A549 (cell line): ENCODE results near the gene CYP4F2. TPM values are rescaled to one million over a fixed set of nuclear protein-coding genes. Genes with fewer than 3 reads are reported as not detected.
"Not testable (repeated sequence)": the region's sequence is repeated elsewhere in the genome, so short reads cannot be mapped to it uniquely, and the experiment has no call there.

ENCODE experiments used
- ATAC-seq, 2 experiments: fragments of 200-7000 bp in 1 of 2; fragments of >200 bp in 1 of 2; cut with Nextera tagmentation in 1 of 2; cut with Tn5 transposase in 1 of 2; 3 replicates each; pipeline versions ENCODE4 v1.8.0 to v1.9.1; 2018 to 2020; ENCODE audit warnings: mild to moderate bottlenecking in 1 of 2, moderate library complexity in 1 of 2
- CTCF ChIA-PET: fragments of 300-600 bp; sonication (Branson Sonifier 250); formaldehyde crosslinking; extraction: SDS; loops from one replicate; lab custom pipeline; 2021; ENCODE audit warnings: antibody characterized with exemption, inconsistent platforms; lab: Yijun Ruan, JAX
- POLR2A ChIA-PET: fragments of 350-600 bp; formaldehyde crosslinking; extraction: SDS; loops from one replicate; lab custom pipeline; 2021; ENCODE audit warnings: antibody characterized with exemption, inconsistent platforms; lab: Yijun Ruan, JAX
- DNase-seq, 2 experiments: peaks; one replicate each; pipeline versions ENCODE4 v3.0.0 to v3.0.0-alpha.2; 2011 to 2016; ENCODE audit warnings: low read depth in 1 of 2, low spot score in 1 of 2
- FAIRE-seq: peaks from 2 replicates; lab custom pipeline; 2011; peaks lifted over from hg19 to GRCh38; lab: Jason Lieb, UNC
- H3K27ac ChIP-seq, 2 experiments: fragments of >200 bp; sonication (Bioruptor Twin); formaldehyde crosslinking; 3 replicates each; pipeline ENCODE4 v1.5.1; 2016 to 2017
- H3K4me1 ChIP-seq: fragments of >200 bp; sonication (Bioruptor Twin); formaldehyde crosslinking; 3 replicates; pipeline ENCODE4 v1.6.1; 2016
- H3K4me2 ChIP-seq: fragments of >200 bp; sonication (Bioruptor Twin); formaldehyde crosslinking; 3 replicates; pipeline ENCODE4 v1.6.1; 2016
- H3K4me3 ChIP-seq: fragments of >200 bp; sonication (Bioruptor Twin); formaldehyde crosslinking; 3 replicates; pipeline ENCODE4 v1.5.1; 2016
- H3K9me3 ChIP-seq: fragments of >200 bp; sonication (Bioruptor Twin); formaldehyde crosslinking; 3 replicates; pipeline ENCODE4 v1.6.1; 2016
- BHLHE40 ChIP-seq: IDR thresholded peaks from 2 replicates; pipeline ENCODE4 v1.6.1; 2012; ENCODE audit warnings: low read depth, low read length, inconsistent platforms
- CBX8 ChIP-seq: fragments of 200-600 bp; sonication (generic); IDR thresholded peaks from 2 replicates; pipeline ENCODE4 v1.6.1; 2016
- CHD2 ChIP-seq: fragments of 150-350 bp; IDR thresholded peaks from 2 replicates; pipeline ENCODE4 v1.6.1; 2014; ENCODE audit warnings: low read length; ENCODE audit not compliant: partially characterized antibody
- EHF ChIP-seq: fragments of 250-450 bp; sonication (Bioruptor Pico); IDR thresholded peaks from 2 replicates; pipeline ENCODE4 v1.5.0; 2020; ENCODE audit warnings: mild to moderate bottlenecking
- EHMT2 ChIP-seq: fragments of 200-600 bp; sonication (generic); IDR thresholded peaks from 2 replicates; pipeline ENCODE4 v1.6.1; 2016; ENCODE audit warnings: antibody characterized with exemption, low read depth, mild to moderate bottlenecking, moderate library complexity
- ELK1 ChIP-seq: fragments of 150-350 bp; IDR thresholded peaks from 2 replicates; pipeline ENCODE4 v1.6.1; 2014; ENCODE audit warnings: low read depth, mild to moderate bottlenecking, low read length
- FOSL2 ChIP-seq, 2 experiments: fragments of 450-650 bp in 1 of 2; fragments of >200 bp in 1 of 2; sonication (Bioruptor Twin) in 1 of 2; formaldehyde crosslinking; IDR thresholded peaks; 2 replicates each; pipeline versions ENCODE4 v1.5.0 to v1.6.1; 2016 to 2020; ENCODE audit warnings: mild to moderate bottlenecking in 1 of 2, moderate library complexity in 1 of 2
- FOXS1 ChIP-seq: fragments of 250-450 bp; sonication (Bioruptor Pico); IDR thresholded peaks from 2 replicates; pipeline ENCODE4 v1.5.0; 2020; ENCODE audit warnings: mild to moderate bottlenecking, moderate library complexity
- GATA3 ChIP-seq: IDR thresholded peaks from 2 replicates; pipeline ENCODE4 v1.6.1; 2012; ENCODE audit warnings: borderline replicate concordance
- HDAC2 ChIP-seq: fragments of 200-600 bp; sonication (generic); IDR thresholded peaks from 2 replicates; pipeline ENCODE4 v1.6.1; 2016
- HES2 ChIP-seq: fragments of >200 bp; sonication (Bioruptor Twin); formaldehyde crosslinking; IDR thresholded peaks from 2 replicates; pipeline ENCODE4 v1.6.1; 2016
- HEYL ChIP-seq: fragments of 250-450 bp; sonication (Bioruptor Pico); IDR thresholded peaks from 2 replicates; pipeline ENCODE4 v1.8.0; 2021; ENCODE audit warnings: mild to moderate bottlenecking, moderate library complexity
- HOXA7 ChIP-seq: fragments of 250-450 bp; sonication (Bioruptor Pico); IDR thresholded peaks from 2 replicates; pipeline ENCODE4 v1.5.0; 2020; ENCODE audit warnings: mild to moderate bottlenecking, moderate library complexity
- HOXB13 ChIP-seq: fragments of 250-450 bp; sonication (Bioruptor Pico); IDR thresholded peaks from 2 replicates; pipeline ENCODE4 v1.5.0; 2020; ENCODE audit warnings: low read depth, mild to moderate bottlenecking, moderate library complexity
- HOXB5 ChIP-seq: fragments of 250-450 bp; sonication (Bioruptor Pico); IDR thresholded peaks from 2 replicates; pipeline ENCODE4 v1.5.0; 2020; ENCODE audit warnings: mild to moderate bottlenecking, moderate library complexity
- JUN ChIP-seq, 2 experiments: fragments of >200 bp; sonication (Bioruptor Twin); formaldehyde crosslinking; IDR thresholded peaks; 2 replicates in 1 of 2; 3 replicates in 1 of 2; pipeline ENCODE4 v1.6.1; 2016 to 2017
- KDM1A ChIP-seq: fragments of 200-600 bp; sonication (generic); IDR thresholded peaks from 2 replicates; pipeline ENCODE4 v1.6.1; 2016; ENCODE audit warnings: low read depth, mild to moderate bottlenecking
- MAZ ChIP-seq: fragments of 150-350 bp; IDR thresholded peaks from 2 replicates; pipeline ENCODE4 v1.6.1; 2014; ENCODE audit warnings: antibody characterized with exemption, low read depth, low read length, borderline replicate concordance
- NPAS2 ChIP-seq: fragments of 250-450 bp; sonication (Bioruptor Pico); IDR thresholded peaks from 2 replicates; pipeline ENCODE4 v1.8.0; 2022; ENCODE audit warnings: mild to moderate bottlenecking, moderate library complexity, borderline replicate concordance
- PBX3 ChIP-seq: IDR thresholded peaks from 2 replicates; pipeline ENCODE4 v1.6.1; 2012
- PHF8 ChIP-seq: fragments of 200-600 bp; sonication (generic); IDR thresholded peaks from 2 replicates; pipeline ENCODE4 v1.6.1; 2016; ENCODE audit warnings: low read depth, mild to moderate bottlenecking, antibody characterized with exemption, moderate library complexity, borderline replicate concordance
- POLR2A ChIP-seq: IDR thresholded peaks from 2 replicates; pipeline ENCODE4 v1.6.1; 2012; ENCODE audit warnings: mild to moderate bottlenecking, low read length
- RARB ChIP-seq: fragments of 250-450 bp; sonication (Bioruptor Pico); IDR thresholded peaks from 2 replicates; pipeline ENCODE4 v1.8.0; 2021; ENCODE audit warnings: mild to moderate bottlenecking, moderate library complexity
- RNF2 ChIP-seq: fragments of 200-600 bp; sonication (generic); IDR thresholded peaks from 2 replicates; pipeline ENCODE4 v1.6.1; 2016; ENCODE audit warnings: low read depth, mild to moderate bottlenecking, antibody characterized with exemption, moderate library complexity, borderline replicate concordance
- TFCP2L1 ChIP-seq: fragments of 250-450 bp; sonication (Bioruptor Pico); IDR thresholded peaks from 2 replicates; pipeline ENCODE4 v1.5.0; 2021; ENCODE audit warnings: mild to moderate bottlenecking
- ZC3H11A ChIP-seq: fragments of 450-650 bp; IDR thresholded peaks from 2 replicates; pipeline ENCODE4 v1.6.1; 2014; ENCODE audit warnings: antibody characterized with exemption, mild to moderate bottlenecking
- ZNF302 ChIP-seq: fragments of 250-450 bp; sonication (Bioruptor Pico); IDR thresholded peaks from 2 replicates; pipeline ENCODE4 v1.9.0; 2021; ENCODE audit warnings: inconsistent platforms, mild to moderate bottlenecking, moderate library complexity
- WGBS: methylation state at CpG from one replicate; pipeline ENCODE4 v1.1.6; 2017; ENCODE audit errors: missing lambda C conversion rate; 5-methylcytosine and 5-hydroxymethylcytosine counted together
- polyA plus RNA-seq, 4 experiments: library from polyadenylated mRNA; depleted of rRNA in 3 of 4; stranded (reverse); fragments of >200 nt; fragmentation: RNase III in 1 of 4; extraction: RNeasy Plus Mini Kit Qiagen cat#74134 plus additional on column Dnase treatment in 1 of 4; gene quantifications; 2 replicates in 3 of 4; 3 replicates in 1 of 4; pipeline ENCODE4 v1.2.3, GENCODE V29; 2011 to 2017

CYP4F2 gene
- polyA plus RNA-seq, 2 of the 4 experiments (the other 2 are of a cell fraction) = 0.13 to 0.43 TPM

GRCh38 chr19:15843203-15843893 is 54.5 kb downstream of the CYP4F2 start (continued):
- TF ChIP-seq CHD2 = no peak
- no peak for TF ChIP-seq FOSL2 (IDR thresholded peaks at IDR 0.05)
- no peak for TF ChIP-seq FOSL2 (CRISPR knock-in tag; IDR thresholded peaks at IDR 0.05)
- TF ChIP-seq HDAC2 = no peak
- no peak for TF ChIP-seq ZC3H11A
- TF ChIP-seq EHMT2 = no peak
- TF ChIP-seq ELK1 = no peak

GRCh38 chr19:15841875-15842569 is 55.9 kb downstream of the CYP4F2 start:
- TF ChIP-seq HES2 (no peak), HEYL (no peak), ZNF302 (CRISPR knock-in tag) (no peak), ZC3H11A (no peak), HOXA7 (no peak), JUN (IDR thresholded peaks at IDR 0.05) (no peak), POLR2A (no peak), RARB (CRISPR knock-in tag) (no peak), HOXB13 (CRISPR knock-in tag) (no peak), RNF2 (no peak), BHLHE40 (no peak), PBX3 (no peak), KDM1A (no peak), CHD2 (no peak), GATA3 (no peak), PHF8 (no peak), MAZ (no peak), HOXB5 (CRISPR knock-in tag) (no peak), CBX8 (no peak), EHF (CRISPR knock-in tag) (no peak)
- FAIRE-seq (no peak), DNase-seq (peak in 1 of 2 experiments; percentile 13), ATAC-seq (no peak)
- Histone ChIP-seq H3K4me1 (0 out of 3 replicates have a peak, but pooled peaks cover 2% of the 10 kb centered on the region), H3K4me2 (no peak overlapping the region), H3K4me3 (no peak overlapping the region), H3K27ac (no peak overlapping the region), H3K9me3 (no peaks in the 10 kb centered on the region)
- CTCF ChIA-PET = no interaction called here
- POLR2A ChIA-PET = no interaction called here
- 42% methylated on average over 10 of the region's 11 CpGs for WGBS

- FAIRE-seq = no peak
- TF ChIP-seq TFCP2L1 (no peak), GATA3 (no peak), BHLHE40 (no peak), PHF8 (no peak), FOXS1 (CRISPR knock-in tag) (no peak), HOXA7 (no peak), NPAS2 (CRISPR knock-in tag) (no peak)
- Histone ChIP-seq H3K4me2 (no peak overlapping the region), H3K4me1 (0 out of 3 replicates have a peak, but pooled peaks cover 2% of the 10 kb centered on the region), H3K4me3 (no peak overlapping the region), H3K27ac (no peak overlapping the region), H3K9me3 (no peaks in the 10 kb centered on the region)
- 25% methylated on average over 2 of the region's 2 CpGs for WGBS
- ChIA-PET CTCF (interaction anchor here (0.5 kb wide), 1 partner anchor 1269 kb away, joined by 3 read pairs; the partner anchor contains the start of gene NDUFB7), POLR2A (no interaction called here)
- DNase-seq = no peak
- no peak for ATAC-seq
Observed at GRCh38 chr19:15840833-15841232, 57.0 kb downstream of the CYP4F2 start.

- H3K4me1 ChIP-seq, DNase-seq, H3K4me3 ChIP-seq, ATAC-seq, POLR2A ChIA-PET, H3K9me3 ChIP-seq, H3K4me2 ChIP-seq, CTCF ChIA-PET, FAIRE-seq, H3K27ac ChIP-seq: not testable (repeated sequence)
- 59% methylated on average over 4 of the region's 4 CpGs for WGBS
Observed at GRCh38 chr19:15839888-15840287, 58.0 kb downstream of the CYP4F2 start.
